K562 (cell line): ENCODE results near the gene ZNF300. TPM values are rescaled to one million over a fixed set of nuclear protein-coding genes. Genes with fewer than 3 reads are reported as not detected.

ENCODE experiments used
- ATAC-seq: fragments of 200-7000 bp; cut with Tn5 transposase; 3 replicates; pipeline ENCODE4 v1.9.1; 2020; ENCODE audit warnings: moderate library complexity
- BruUV-seq: library from RNA; stranded (reverse); fragments of 400-500 nt; replicated peaks from 2 replicates; lab custom pipeline; 2021; lab: Mats Ljungman, UMichigan
- CTCF ChIA-PET: fragments of 300-600 bp; formaldehyde crosslinking; extraction: SDS; loops from one replicate; lab custom pipeline; 2021; ENCODE audit warnings: low intra/inter-chr PET ratio; lab: Yijun Ruan, JAX
- POLR2A ChIA-PET: fragments of 300-600, 350-650 bp; sonication (Branson Sonifier 250); formaldehyde crosslinking; extraction: SDS; loops from one replicate; lab custom pipeline; 2021; ENCODE audit warnings: antibody characterized with exemption, inconsistent platforms; lab: Yijun Ruan, JAX
- DNase-seq, 4 experiments: peaks; one replicate each; pipeline versions ENCODE4 v3.0.0 to v3.0.0-alpha.2; 2011 to 2018; ENCODE audit warnings: low spot score in 3 of 4, mixed read lengths in 3 of 4; ENCODE audit errors: extremely low read depth in 1 of 4
- FAIRE-seq: peaks from 2 replicates; lab custom pipeline; 2011; peaks lifted over from hg19 to GRCh38; lab: Jason Lieb, UNC
- H2AFZ ChIP-seq: 2 replicates; pipeline ENCODE4 v1.6.0; 2011; ENCODE audit warnings: low read depth, low read length, control low read depth, inconsistent platforms
- H3K27ac ChIP-seq: fragments of 200-600 bp; 3 replicates; pipeline ENCODE4 v1.8.0; 2011; ENCODE audit warnings: low read depth, mild to moderate bottlenecking, control low read depth, inconsistent platforms, low read length, moderate library complexity, mixed read lengths; ENCODE audit errors: extremely low read depth
- H3K27me3 ChIP-seq, 2 experiments: fragments of 300-600 bp in 1 of 2; 2 replicates in 1 of 2; 3 replicates in 1 of 2; pipeline versions ENCODE4 v1.6.0 to v1.8.0; 2011; ENCODE audit warnings: inconsistent platforms in 2 of 2, low read length in 2 of 2, mild to moderate bottlenecking in 1 of 2, mixed read lengths in 1 of 2, moderate library complexity in 1 of 2; ENCODE audit not compliant: control insufficient read depth in 2 of 2, insufficient read depth in 2 of 2
- H3K36me3 ChIP-seq: fragments of 300-600 bp; 3 replicates; pipeline ENCODE4 v1.8.0; 2011; ENCODE audit warnings: mild to moderate bottlenecking, low read length, inconsistent platforms; ENCODE audit not compliant: control insufficient read depth, insufficient read depth
- H3K4me1 ChIP-seq, 2 experiments: fragments of 200-600 bp in 1 of 2; replicated peaks in 1 of 2; 2 replicates in 1 of 2; 3 replicates in 1 of 2; pipeline versions ENCODE4 v1.5.1 to v1.8.0; 2011; ENCODE audit warnings: inconsistent platforms in 2 of 2, low read length in 2 of 2, mild to moderate bottlenecking in 1 of 2, mixed read lengths in 1 of 2, moderate library complexity in 1 of 2; ENCODE audit not compliant: control insufficient read depth in 2 of 2, insufficient read depth in 2 of 2
- H3K4me2 ChIP-seq: 2 replicates; pipeline ENCODE4 v1.6.1; 2011; ENCODE audit warnings: low read length, control low read depth, inconsistent platforms, mixed read lengths; ENCODE audit not compliant: insufficient read depth
- H3K4me3 ChIP-seq: fragments of 200-600 bp; sonication (generic), shearing (Covaris generic); 2 replicates; pipeline ENCODE4 v1.5.1; 2016; ENCODE audit warnings: control low read depth, inconsistent platforms
- H3K79me2 ChIP-seq: fragments of 200-600 bp; 3 replicates; pipeline ENCODE4 v1.8.0; 2011; ENCODE audit warnings: low read length, inconsistent platforms; ENCODE audit not compliant: control insufficient read depth, insufficient read depth
- H3K9ac ChIP-seq, 2 experiments: 2 replicates each; pipeline versions ENCODE4 v1.6.0 to v1.6.1; 2011; ENCODE audit warnings: low read depth in 2 of 2, low read length in 2 of 2, control low read depth in 1 of 2, inconsistent platforms in 1 of 2, mild to moderate bottlenecking in 1 of 2, mixed read lengths in 1 of 2; ENCODE audit not compliant: insufficient read depth in 1 of 2
- H3K9me1 ChIP-seq: one replicate; pipeline ENCODE4 v1.6.0; 2011; ENCODE audit warnings: inconsistent platforms, mild to moderate bottlenecking, low read length, moderate library complexity; ENCODE audit not compliant: control insufficient read depth, insufficient read depth
- H3K9me3 ChIP-seq: replicated peaks from 2 replicates; pipeline ENCODE4 v1.5.1; 2011; ENCODE audit warnings: low read depth, low read length, inconsistent platforms; ENCODE audit not compliant: control insufficient read depth, insufficient read depth
- H4K20me1 ChIP-seq: replicated peaks from 2 replicates; pipeline ENCODE4 v1.6.1; 2011; ENCODE audit warnings: low read length, inconsistent platforms, mixed read lengths; ENCODE audit not compliant: control insufficient read depth, insufficient read depth
- AFF4 ChIP-seq: sonication (generic); formaldehyde crosslinking; IDR thresholded peaks from 2 replicates; pipeline ENCODE4 v1.8.0; 2023; ENCODE audit warnings: mild to moderate bottlenecking, missing genetic modification reagents
- CAMTA2 ChIP-seq: fragments of 250-450 bp; sonication (Bioruptor Pico); conservative IDR thresholded peaks from 2 replicates; pipeline ENCODE4 v1.5.1; 2022
- CBFA2T2 ChIP-seq: fragments of 450-650 bp; conservative IDR thresholded peaks from 2 replicates; pipeline ENCODE4 v1.6.1; 2017; ENCODE audit warnings: mild to moderate bottlenecking
- CBFA2T3 ChIP-seq: fragments of 450-650 bp; IDR thresholded peaks from 2 replicates; pipeline ENCODE4 v1.6.1; 2017
- DDX20 ChIP-seq: fragments of 450-650 bp; IDR thresholded peaks from 2 replicates; pipeline ENCODE4 v1.6.1; 2016; ENCODE audit warnings: missing genetic modification characterization, low read depth, mild to moderate bottlenecking, missing compliant biosample characterization, moderate library complexity
- FOXO4 ChIP-seq: fragments of 450-650 bp; formaldehyde crosslinking; IDR thresholded peaks from 2 replicates; pipeline ENCODE4 v1.4.0; 2020; ENCODE audit warnings: mild to moderate bottlenecking, moderate library complexity
- HNRNPH1 ChIP-seq: fragments of 200-400 bp; formaldehyde crosslinking; optimal IDR thresholded peaks from 2 replicates; pipeline ENCODE3; 2017; ENCODE audit warnings: low read depth, mild to moderate bottlenecking, low read length, moderate library complexity
- HOMEZ ChIP-seq: fragments of 250-450 bp; sonication (Bioruptor Pico); IDR thresholded peaks from 2 replicates; pipeline ENCODE4 v1.4.0; 2020; ENCODE audit warnings: mild to moderate bottlenecking, moderate library complexity
- LEF1 ChIP-seq: fragments of 450-650 bp; IDR thresholded peaks from 2 replicates; pipeline ENCODE4 v1.6.1; 2016; ENCODE audit warnings: mild to moderate bottlenecking
- NR0B1 ChIP-seq: fragments of 450-650 bp; IDR thresholded peaks from one replicate; pipeline ENCODE4 v1.6.1; 2018; ENCODE audit warnings: mild to moderate bottlenecking, moderate library complexity; ENCODE audit not compliant: partially characterized antibody
- SMARCB1 ChIP-seq: IDR thresholded peaks from 2 replicates; pipeline ENCODE4 v1.6.1; 2011; ENCODE audit warnings: improper control_type of control experiment, low read depth; ENCODE audit not compliant: insufficient read length
- TAL1 ChIP-seq: fragments of 450-650 bp; IDR thresholded peaks from 2 replicates; pipeline ENCODE4 v1.6.1; 2016; ENCODE audit warnings: mild to moderate bottlenecking
- XRCC3 ChIP-seq: fragments of 450-650 bp; IDR thresholded peaks from 2 replicates; pipeline ENCODE4 v1.6.1; 2017; ENCODE audit warnings: mild to moderate bottlenecking, moderate library complexity
- ZNF277 ChIP-seq: fragments of 250-450 bp; sonication (Bioruptor Pico); IDR thresholded peaks from 2 replicates; pipeline ENCODE4 v1.8.0; 2022; ENCODE audit warnings: inconsistent platforms, mild to moderate bottlenecking, moderate library complexity, borderline replicate concordance
- ZNF316 ChIP-seq: fragments of 450-650 bp; IDR thresholded peaks from 2 replicates; pipeline ENCODE4 v1.6.1; 2016
- WGBS: fragments of 100-300 bp; shearing (Covaris generic); methylation state at CpG from one replicate; pipeline ENCODE4 v1.1.6; 2016; ENCODE audit warnings: low coverage, mixed read lengths; ENCODE audit not compliant: insufficient coverage; ENCODE audit errors: missing lambda C conversion rate; 5-methylcytosine and 5-hydroxymethylcytosine counted together
- in situ Hi-C: fragments of 300-500 bp; cut with MboI; formaldehyde crosslinking; loops from 4 replicates; pipeline ENCODE4 v1.15.0; 2018; ENCODE audit warnings: inconsistent platforms, mixed read lengths
- intact Hi-C: fragments of 100-400 bp; cut with micrococcal nuclease; formaldehyde crosslinking; loops from 2 replicates; pipeline ENCODE4 v1.14.2; 2022
- polyA plus RNA-seq, 8 experiments: library from polyadenylated mRNA; depleted of rRNA in 4 of 8; stranded (reverse) in 5 of 8; unstranded in 3 of 8; fragments of >200 nt; fragmentation: Nextera tagmentation in 2 of 8; fragmentation: Illumina TruSeq in 1 of 8; extraction: Ambion mirVana in 2 of 8; extraction: Trizol in 1 of 8; gene quantifications; 2 replicates each; pipeline versions ENCODE4 v1.2.1 to v1.2.3, GENCODE V29; 2011 to 2014; ENCODE audit warnings: inconsistent platforms in 1 of 8, missing spikeins in 1 of 8
- total RNA-seq, 7 experiments: library from RNA; depleted of rRNA in 6 of 7; stranded (reverse); fragments of >200 nt in 6 of 7; fragmentation: Illumina TruSeq in 2 of 7; extraction: Trizol in 2 of 7; gene quantifications; 2 replicates each; pipeline versions ENCODE4 v1.2.1 to v1.2.3, GENCODE V29; 2011 to 2021; ENCODE audit warnings: low replicate concordance in 1 of 7

Gene ZNF300
- total and polyA plus RNA-seq, 9 of the 15 experiments (the other 6 are each of a cell fraction or from before 2014, with no cell fraction given): 4.4 to 13.2 (median 11.1) TPM

- Histone ChIP-seq H3K4me3 (no peak overlapping the region), H3K79me2 (no peaks in the 10 kb centered on the region), H3K9me3 (no peaks in the 10 kb centered on the region), H2AFZ (no peak overlapping the region; the same call in 1 of the 2 replicates), H3K9ac (no peak overlapping the region), H3K27me3 (peaks cover 0 to 8% of the 10 kb centered on the region in 2 experiments; a peak in 2 of 5 replicates), H3K9me1 (no peaks in the 10 kb centered on the region), H4K20me1 (no peaks in the 10 kb centered on the region), H3K4me1 (no peaks in the 10 kb centered on the region; a peak in 2 of 5 replicates), H3K4me2 (no peak overlapping the region), H3K27ac (no peak overlapping the region), H3K36me3 (no peaks in the 10 kb centered on the region)
- in situ Hi-C loops: no loop called here
- POLR2A ChIA-PET: no interaction called here
- ATAC-seq: peak; percentile 37; the same call in 1 of the 3 replicates
- intact Hi-C loops: no loop called here
- peak in 1 of 4 experiments; percentile 33 for DNase-seq
- no TSS peak for BruUV-seq
- 0% methylated on average over 3 of the region's 3 CpGs for WGBS
- FAIRE-seq: no peak
- CTCF ChIA-PET: no interaction called here
- TF ChIP-seq FOXO4 (CRISPR knock-in tag): no peak
- TF ChIP-seq TAL1: peak; percentile 46; the same call in 1 of the 2 replicates
- TF ChIP-seq LEF1: no peak
- no peak for TF ChIP-seq NR0B1
- TF ChIP-seq CAMTA2 (CRISPR knock-in tag): no peak
- no peak for TF ChIP-seq SMARCB1
- TF ChIP-seq HNRNPH1: no peak
- TF ChIP-seq XRCC3: no peak
- TF ChIP-seq CBFA2T3: peak; percentile 83
- TF ChIP-seq CBFA2T2: peak; percentile 70
- no peak for TF ChIP-seq DDX20 (tag)
- no peak for TF ChIP-seq AFF4 (CRISPR knock-in tag)
- no peak for TF ChIP-seq ZNF316
- no peak for TF ChIP-seq HOMEZ
- TF ChIP-seq ZNF277: no peak
Observed at GRCh38 chr5:150851039-150851438, 53.7 kb downstream of the ZNF300 start.
